DMS153 treated with DMSO at 0.1 percent for 48 hours (cell line): Measurements from ENCODE around the gene NANOS1.
"Not testable (repeated sequence)": the region's sequence is repeated elsewhere in the genome, so short reads cannot be mapped to it uniquely, and the experiment has no call there.

Source experiments
- DNase-seq: peaks from one replicate; lab custom pipeline; 2025; ENCODE audit not compliant: unreplicated experiment; lab: John Stamatoyannopoulos, UW

Gene NANOS1

GRCh38 chr10:119006451-119007210 lies 22.9 kb upstream of the NANOS1 start:
- DNase-seq, result no peak

GRCh38 chr10:119007211-119007574 lies 22.3 kb upstream of the NANOS1 start:
- DNase-seq, result no peak

- no peak for DNase-seq
Observed at GRCh38 chr10:119020627-119020946, 8.9 kb upstream of the NANOS1 start.

GRCh38 chr10:119022846-119023552 lies 6.5 kb upstream of the NANOS1 start:
- DNase-seq, result no peak

- no peak for DNase-seq
Observed at GRCh38 chr10:119023553-119023868, 6.0 kb upstream of the NANOS1 start.

GRCh38 chr10:119024882-119025281 lies 4.6 kb upstream of the NANOS1 start:
- DNase-seq, result no peak

GRCh38 chr10:119025336-119025735 lies 4.2 kb upstream of the NANOS1 start:
- peak; percentile 4 for DNase-seq

- DNase-seq, result peak; percentile 62
Observed at GRCh38 chr10:119025776-119026175, 3.7 kb upstream of the NANOS1 start.

GRCh38 chr10:119026301-119027110 lies 3.0 kb upstream of the NANOS1 start:
- DNase-seq, result no peak

- DNase-seq, result not testable (repeated sequence)
Observed at GRCh38 chr10:119028445-119028899, 1.0 kb upstream of the NANOS1 start.

- DNase-seq, result peak; percentile 85
Observed at GRCh38 chr10:119028900-119029612, 458 bp upstream of the NANOS1 start.

- peak; percentile 14 for DNase-seq
Observed at GRCh38 chr10:119030421-119031250, 1.1 kb downstream of the NANOS1 start.

- DNase-seq, result no peak
Observed at GRCh38 chr10:119031496-119032059, 2.1 kb downstream of the NANOS1 start.

- DNase-seq, result no peak
Observed at GRCh38 chr10:119039161-119039560, 9.6 kb downstream of the NANOS1 start.

- no peak for DNase-seq
Observed at GRCh38 chr10:119041326-119041725, 11.8 kb downstream of the NANOS1 start.

GRCh38 chr10:119042169-119042568 lies 12.7 kb downstream of the NANOS1 start:
- no peak for DNase-seq

- no peak for DNase-seq
Observed at GRCh38 chr10:119045561-119045960, 16.0 kb downstream of the NANOS1 start.

- DNase-seq, result no peak
Observed at GRCh38 chr10:119049361-119049760, 19.8 kb downstream of the NANOS1 start.

GRCh38 chr10:119049777-119050176 lies 20.3 kb downstream of the NANOS1 start:
- DNase-seq, result no peak

- no peak for DNase-seq
Observed at GRCh38 chr10:119051775-119052174, 22.3 kb downstream of the NANOS1 start.
